Uterus (tissue), 2 donors: ENCODE measurements around the gene P3R3URF.

Experiments used
- CTCF ChIP-seq, 4 experiments: fragments of 200-600 bp in 2 of 4; fragments of 450-650 bp in 2 of 4; sonication (generic) in 2 of 4; IDR thresholded peaks; one replicate each; pipeline ENCODE4 v1.5.1; 2016 to 2019; ENCODE audit warnings: antibody characterized with exemption in 4 of 4, mild to moderate bottlenecking in 2 of 4, moderate library complexity in 1 of 4
- POLR2A ChIP-seq, 2 donors: fragments of 450-650 bp; IDR thresholded peaks; one replicate each; pipeline ENCODE4 v1.6.1; 2016; ENCODE audit warnings: antibody characterized with exemption in 2 of 2, mild to moderate bottlenecking in 1 of 2, moderate library complexity in 1 of 2

DNA sequence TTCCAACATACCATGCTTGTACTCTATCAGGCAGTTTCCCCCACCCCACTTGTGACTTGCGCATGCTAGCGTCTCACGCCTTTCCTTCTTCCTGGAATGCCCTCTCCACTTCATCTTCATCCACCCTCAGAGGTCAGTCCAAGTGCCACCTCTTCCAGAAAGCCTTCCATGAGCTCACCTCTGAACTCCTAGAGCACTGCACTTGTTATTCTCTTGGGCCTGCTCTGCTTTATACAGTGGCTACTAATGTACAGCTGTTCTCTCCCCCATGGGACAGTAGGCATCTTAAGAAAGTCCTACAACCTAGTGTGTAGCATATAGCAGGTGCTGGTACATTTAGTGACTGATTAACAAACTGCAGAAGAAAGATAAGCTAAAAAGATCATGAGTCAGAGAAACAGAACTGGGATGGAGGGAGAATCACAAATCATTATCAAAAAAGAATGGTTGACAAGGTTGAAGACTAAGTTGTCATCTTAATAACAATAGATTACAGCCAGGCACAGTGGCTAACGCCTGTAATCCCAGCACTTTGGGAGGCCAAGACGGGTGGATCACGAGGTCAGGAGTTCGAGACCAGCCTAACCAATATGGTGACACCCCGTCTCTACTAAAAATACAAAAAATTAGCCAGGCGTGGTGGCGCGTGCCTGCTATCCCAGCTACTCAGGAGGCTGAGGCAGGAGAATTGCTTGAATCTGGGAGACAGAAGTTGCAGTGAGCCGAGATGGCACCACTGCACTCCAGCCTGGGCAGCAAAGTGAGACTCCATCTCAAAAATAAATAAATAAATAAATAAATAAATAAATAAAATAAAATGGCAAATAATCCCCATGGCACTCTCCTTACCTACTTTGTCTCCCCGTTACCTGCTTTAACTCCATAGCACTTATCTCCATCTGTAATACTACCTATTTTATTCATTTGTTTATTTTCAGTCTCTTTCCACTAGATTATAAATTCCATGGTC, 17.7 kb downstream of the P3R3URF start:
- TF ChIP-seq CTCF (IDR thresholded peaks at IDR 0.05) (no peak), POLR2A (IDR thresholded peaks at IDR 0.05) (no peak)
